ENCODE measurements around the gene CYP2R1.
A peak's percentile ranks its signal among the peaks of the same experiment; 100 is the strongest.

The CYP2R1 gene

DNA sequence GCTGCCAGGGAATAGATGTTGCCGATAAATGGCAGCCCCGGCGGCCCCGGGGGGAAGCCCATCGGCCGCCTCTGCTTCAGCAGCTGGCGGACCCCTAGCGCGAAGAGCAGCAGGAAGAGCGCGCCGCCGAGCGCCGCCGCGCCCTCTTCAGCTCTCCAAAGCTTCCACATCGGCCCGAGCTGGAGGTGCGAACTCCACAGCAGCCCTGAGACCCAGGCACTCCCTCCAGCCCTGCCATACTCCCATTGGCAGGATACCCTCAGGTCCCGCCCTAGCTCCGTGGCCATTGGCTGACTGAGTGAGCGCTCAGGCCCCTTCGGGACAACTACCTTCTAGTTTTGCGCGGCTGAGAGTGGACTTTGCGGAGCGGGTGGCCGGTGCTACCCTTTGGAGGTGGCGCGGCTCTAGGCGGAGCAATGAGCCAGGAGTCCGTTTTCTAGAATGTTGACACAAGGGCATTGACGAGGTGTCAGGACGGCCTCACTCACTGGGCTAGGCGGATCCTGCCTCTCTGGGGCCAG is at the start of gene CYP2R1:
Gene CYP2R1, minus strand, starts transcription at position 196 of the 521 bp plus-strand sequence. Its CDS starts 26 bp downstream, at position 170.
- peak; percentile 99 for DNase-seq (ENCODE audit: low spot score)

DNA sequence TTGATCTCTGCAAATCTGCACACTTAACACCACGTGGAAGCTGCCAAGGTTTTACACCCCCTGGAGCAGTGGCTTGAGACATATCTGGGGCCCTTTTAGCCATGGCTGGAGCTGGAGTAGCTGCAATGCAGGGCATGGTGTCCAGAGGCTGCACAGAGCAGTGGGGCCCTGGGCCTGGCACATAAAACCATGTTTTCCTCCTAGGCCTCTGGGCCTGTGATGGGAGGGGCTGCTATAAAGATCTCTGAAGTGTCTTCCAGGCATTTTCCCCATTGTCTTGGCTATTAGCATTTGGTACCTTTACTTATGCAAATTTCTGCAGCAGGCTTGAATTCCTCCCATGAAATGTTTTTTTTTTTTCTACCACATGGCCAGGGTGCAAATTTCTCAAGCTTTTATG is 46.9 kb upstream of the CYP2R1 start:
- DNase-seq (ENCODE audit: low spot score), result no peak

- DNase-seq (ENCODE audit: low spot score), result no peak
These were observed 42.8 kb upstream of the CYP2R1 start for GRCh38 chr11:14934641-14935351.

DNA sequence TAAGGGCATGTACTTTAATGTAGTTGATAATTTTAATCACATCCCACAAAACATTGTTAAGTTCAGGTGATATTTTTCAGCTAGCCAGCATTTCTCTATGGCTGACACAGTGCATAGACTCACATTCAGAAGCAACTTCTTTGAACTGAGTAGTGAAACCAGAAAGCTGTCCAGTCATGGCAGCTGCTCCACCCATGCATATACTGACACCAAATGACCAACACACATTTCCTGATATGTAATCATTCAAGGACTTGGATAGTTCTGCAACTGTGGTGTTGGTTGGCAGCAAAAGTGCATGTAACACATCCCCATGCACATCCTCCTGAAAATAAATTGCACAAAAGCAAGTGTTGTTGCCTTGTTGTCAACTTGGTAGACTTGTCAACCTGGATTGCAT is 40.4 kb upstream of the CYP2R1 start:
- no peak for DNase-seq (ENCODE audit: low spot score)

DNA sequence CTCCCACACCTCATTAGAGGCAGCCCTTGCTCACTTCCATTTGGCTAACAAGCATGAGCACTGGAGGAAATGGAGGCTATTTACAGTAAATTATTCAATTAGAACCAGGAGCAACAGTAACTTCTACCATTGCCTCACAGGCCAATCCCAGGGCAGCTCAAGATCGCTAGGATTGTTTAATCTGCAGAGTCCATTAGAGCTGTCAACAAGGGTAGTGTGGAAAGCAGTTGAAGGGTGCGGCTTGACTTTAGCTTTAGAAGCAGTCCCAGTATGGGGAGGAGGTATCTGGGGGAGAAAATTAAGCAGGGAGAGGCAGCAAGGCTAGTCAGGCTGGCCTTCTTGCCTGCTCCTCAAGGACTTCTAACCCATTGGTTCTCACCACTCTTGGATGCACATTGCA is 38.3 kb upstream of the CYP2R1 start:
- no peak for DNase-seq (ENCODE audit: low spot score)

GRCh38 chr11:14927146-14927545 is 35.1 kb upstream of the CYP2R1 start:
- DNase-seq (ENCODE audit: low spot score), result peak; percentile 26

GRCh38 chr11:14924318-14924717 is 32.3 kb upstream of the CYP2R1 start:
- no peak for DNase-seq (ENCODE audit: low spot score)

DNA sequence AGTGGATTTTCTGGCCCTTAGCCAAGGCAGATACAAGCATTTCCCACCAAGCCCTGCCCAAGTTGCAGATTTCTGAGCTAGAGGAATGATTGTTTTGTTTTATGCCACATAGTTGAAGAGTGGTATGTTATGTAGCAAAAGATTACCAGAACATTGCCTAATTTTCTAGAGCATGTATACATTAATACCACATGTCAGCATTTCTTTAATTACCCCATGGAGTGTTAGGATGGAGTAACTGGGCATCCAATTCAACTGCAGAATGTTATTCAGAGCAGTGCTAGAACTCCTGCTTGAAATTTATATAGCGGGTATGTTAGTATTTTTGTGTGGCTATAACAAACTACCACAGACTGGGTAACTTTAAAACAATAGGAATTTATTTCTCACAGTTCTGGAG is 24.4 kb upstream of the CYP2R1 start:
- DNase-seq (ENCODE audit: low spot score), result no peak

DNA sequence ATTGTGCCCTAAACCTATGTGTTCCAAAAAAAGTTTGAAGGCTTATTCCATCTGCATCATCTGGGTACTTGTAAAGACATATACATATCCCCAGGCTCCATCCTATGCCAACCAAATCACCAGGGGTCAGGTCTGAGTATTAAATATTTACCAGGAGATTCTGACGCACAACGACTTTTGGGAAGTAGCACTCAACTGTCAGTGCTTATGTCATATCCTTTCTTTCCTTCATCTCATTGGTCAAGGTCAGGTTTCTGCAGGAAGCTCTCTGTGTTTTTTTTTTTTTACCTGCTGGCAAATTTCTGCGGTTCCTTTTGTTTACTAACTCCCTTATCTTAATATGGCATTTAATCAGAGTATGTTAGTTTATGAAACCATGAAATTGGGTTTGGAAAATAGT is 22.5 kb upstream of the CYP2R1 start:
- no peak for DNase-seq (ENCODE audit: low spot score)

- peak; percentile 44 for DNase-seq (ENCODE audit: low spot score)
These were observed 16.3 kb upstream of the CYP2R1 start for GRCh38 chr11:14908214-14908880.

- DNase-seq (ENCODE audit: low spot score), result peak; percentile 43
These were observed 15.6 kb upstream of the CYP2R1 start for GRCh38 chr11:14907411-14908213.

GRCh38 chr11:14906993-14907392 is 15.0 kb upstream of the CYP2R1 start:
- DNase-seq (ENCODE audit: low spot score), result no peak

DNA sequence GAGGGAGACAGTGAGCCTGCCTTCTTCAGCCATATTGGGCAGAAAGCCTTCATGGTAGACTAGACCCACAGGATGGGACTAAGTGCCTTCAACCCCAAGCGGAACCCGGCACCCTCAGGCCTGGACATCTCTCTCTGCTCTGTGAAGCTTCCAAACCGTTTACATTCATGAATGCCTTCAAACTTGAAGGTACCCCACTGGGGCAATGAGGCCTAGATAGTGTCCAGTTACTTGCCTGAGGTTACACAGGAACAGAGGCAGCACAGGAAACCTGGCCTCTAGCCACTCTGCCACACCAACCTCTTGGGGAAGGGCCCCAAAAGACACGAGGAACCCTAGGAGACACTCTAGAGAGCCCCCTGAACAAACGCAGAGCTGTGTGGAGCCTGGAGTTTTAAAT is 14.5 kb upstream of the CYP2R1 start:
- DNase-seq (ENCODE audit: low spot score), result no peak

DNA sequence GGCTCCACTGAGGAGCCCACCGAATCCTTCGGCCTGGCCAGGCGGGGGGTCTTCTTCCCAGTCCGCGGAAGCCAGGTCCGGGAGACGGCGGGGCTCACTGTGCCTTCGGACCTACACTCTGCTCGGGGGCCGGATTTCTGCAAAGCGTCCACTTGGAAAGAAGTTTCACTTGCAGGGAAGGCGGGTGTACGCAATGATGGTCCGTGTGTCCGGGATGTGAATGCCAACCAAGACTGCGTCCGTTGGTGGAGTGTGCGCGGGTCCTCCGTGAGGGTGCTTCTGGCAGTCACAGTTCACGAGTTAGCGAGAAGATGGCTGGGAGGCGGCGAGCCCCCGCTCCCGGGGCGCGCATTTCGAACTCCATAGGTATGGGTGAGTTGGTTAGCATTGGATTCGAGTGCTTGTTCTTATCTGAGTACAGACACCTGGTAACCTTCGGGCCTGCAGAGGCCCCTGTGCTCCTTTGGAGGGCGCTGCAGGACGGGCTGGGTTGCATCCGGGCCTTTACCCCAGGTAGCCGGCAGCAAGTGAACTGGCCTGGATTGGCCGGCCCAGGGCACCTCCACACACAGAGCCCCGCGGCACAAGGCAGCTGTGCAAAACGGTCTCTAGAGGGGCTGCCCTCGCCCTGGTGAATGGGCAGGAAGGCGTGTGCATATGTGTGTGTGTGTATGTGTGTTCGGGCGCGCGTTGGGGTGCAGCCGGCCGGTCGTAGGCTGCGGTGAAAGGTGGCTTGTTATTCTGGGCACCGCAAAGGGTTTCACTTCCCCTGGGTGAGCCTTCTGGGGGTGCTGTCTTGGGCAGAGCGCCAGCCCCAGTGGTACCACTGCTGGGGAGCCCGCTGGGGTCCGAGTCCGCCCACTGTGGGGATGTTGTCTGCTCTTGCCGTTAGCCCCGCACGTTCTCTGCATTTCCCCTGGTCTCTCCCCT is 13.3 kb upstream of the CYP2R1 start:
- DNase-seq (ENCODE audit: low spot score), result peak; percentile 26

DNA sequence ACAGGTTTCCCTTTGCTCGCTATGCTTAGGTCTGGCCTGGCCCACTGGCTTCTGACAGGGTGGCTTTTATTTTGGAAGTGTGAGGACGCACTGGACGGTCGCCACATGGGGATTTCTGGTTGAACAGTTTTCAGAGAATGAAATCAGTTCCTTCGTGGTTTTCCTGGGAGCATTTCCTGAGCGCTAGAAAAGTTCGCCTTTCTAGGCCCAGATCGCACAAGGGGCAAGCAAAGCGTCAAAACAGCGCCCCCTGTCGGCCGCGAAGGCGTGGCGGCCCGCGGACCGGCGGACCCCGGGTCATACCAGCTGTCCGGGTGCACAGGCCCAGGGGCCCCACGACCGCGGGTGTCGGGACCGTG is 12.7 kb upstream of the CYP2R1 start:
- peak; percentile 85 for DNase-seq (ENCODE audit: low spot score)

DNA sequence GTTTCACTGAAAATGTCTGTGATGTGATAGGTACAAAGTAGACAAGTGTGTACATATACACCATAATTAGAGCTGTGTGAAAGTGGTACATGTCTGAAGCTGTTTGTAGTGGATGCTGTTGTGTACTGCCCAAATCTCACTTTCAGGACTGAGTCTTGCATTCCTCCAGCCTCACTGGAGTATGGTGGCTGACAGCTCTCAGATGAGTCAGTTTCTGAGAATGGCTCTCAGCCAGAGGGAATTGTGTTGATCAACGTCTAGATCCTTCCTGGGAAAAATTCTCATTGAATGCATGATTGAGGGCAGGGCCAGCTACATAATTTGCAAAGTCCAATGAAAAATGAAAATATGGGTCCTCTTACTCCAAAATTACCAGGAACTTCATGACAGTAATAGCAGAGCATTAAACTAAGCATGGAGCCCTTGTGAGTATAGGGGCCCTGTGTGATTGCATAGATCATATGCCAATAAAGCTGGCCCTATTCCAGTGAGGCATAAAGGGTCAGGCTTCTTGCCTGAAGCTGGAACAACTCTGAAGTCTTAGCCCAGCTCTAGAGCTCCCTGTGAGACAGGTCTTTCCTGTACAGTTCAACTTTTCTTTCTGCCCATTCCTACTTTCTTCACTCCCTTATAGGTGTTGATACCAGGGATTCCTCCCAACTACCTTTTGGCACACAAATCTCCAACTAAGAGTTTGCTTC is 10.8 kb upstream of the CYP2R1 start:
- peak; percentile 23 for DNase-seq (ENCODE audit: low spot score)

GRCh38 chr11:14898906-14899305 is 6.9 kb upstream of the CYP2R1 start:
- DNase-seq (ENCODE audit: low spot score), result no peak

DNA sequence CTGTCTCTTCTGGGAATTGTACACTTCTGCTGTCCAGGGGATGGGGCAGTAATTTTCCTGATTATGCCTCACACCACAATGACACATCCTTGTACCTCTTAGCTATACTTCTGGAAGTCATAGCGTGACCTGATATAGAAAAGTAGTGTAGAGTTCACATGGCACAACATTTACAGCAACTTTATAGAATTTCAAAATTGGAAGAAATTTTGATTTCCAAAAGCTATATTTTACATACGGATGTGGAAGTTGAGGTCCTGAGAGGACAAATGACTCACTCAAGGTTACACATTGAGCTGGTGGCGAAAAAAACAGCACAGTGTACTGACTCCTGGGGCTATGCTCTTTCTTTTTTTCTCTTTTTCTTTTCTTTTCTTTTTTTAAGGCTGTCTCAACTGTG is 6.3 kb upstream of the CYP2R1 start:
- no peak for DNase-seq (ENCODE audit: low spot score)

DNA sequence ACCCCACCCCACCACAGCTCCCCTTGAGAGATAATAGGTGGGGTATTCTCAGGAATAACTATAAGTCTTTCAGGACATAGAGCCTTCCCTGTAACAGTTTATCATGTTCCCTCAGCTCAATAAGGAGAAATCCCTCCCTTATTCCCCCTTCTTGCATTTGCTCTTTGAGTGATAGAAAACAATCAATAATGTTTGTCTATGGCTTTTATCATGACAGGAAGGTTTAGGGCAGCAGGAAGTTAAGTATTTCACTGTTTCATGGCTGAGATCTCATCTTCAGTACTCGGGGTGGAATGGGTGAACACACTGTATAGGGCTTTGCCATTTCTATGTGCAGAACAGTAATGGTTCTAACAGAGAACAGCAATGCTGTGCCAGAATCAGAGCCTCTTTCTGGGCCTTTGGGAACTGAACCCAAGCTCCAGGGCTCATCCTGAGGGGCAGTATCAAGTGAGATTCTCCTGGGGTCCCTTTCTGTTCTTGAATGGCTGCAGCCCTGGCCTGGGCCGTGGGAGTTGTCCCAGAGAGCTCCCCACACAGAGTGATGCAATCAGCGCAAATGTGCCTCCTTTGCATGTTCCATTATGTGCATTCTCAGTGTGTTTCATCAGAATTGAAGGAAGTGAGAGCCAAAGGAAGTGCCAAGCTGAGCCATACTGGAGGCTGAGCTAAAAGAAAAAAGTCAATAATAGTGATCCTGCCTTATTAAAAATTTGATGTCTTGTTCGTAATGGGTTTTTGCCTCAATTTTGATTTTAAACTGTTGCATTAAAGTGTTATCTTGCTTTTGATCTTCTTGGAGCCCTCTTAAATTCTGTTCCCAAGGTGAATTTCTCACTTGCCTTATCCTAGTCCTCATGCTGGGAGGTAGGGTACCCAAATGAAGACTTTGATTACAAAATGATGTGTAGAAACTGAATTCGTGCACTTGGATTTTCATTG is 2.9 kb upstream of the CYP2R1 start:
- peak; percentile 40 for DNase-seq (ENCODE audit: low spot score)

GRCh38 chr11:14892577-14892976 is 546 bp upstream of the CYP2R1 start:
- DNase-seq (ENCODE audit: low spot score), result no peak

All from GM03348 (cell line).